Lower leg skin (tissue), 3 donors: ENCODE data around the gene ADGRG4.

ENCODE experiments used
- POLR2A ChIP-seq, 2 donors: fragments of 450-650 bp; IDR thresholded peaks; one replicate each; pipeline ENCODE4 v1.6.1; 2016 to 2017; ENCODE audit warnings: antibody characterized with exemption in 2 of 2, mild to moderate bottlenecking in 1 of 2, moderate library complexity in 1 of 2
- TF ChIP-seq, protein P1 (sequence below), 3 donors: fragments of 450-650 bp; IDR thresholded peaks; one replicate each; pipeline ENCODE4 v1.5.1; 2016; ENCODE audit warnings: antibody characterized with exemption in 3 of 3, mild to moderate bottlenecking in 3 of 3, moderate library complexity in 2 of 3

DNA sequence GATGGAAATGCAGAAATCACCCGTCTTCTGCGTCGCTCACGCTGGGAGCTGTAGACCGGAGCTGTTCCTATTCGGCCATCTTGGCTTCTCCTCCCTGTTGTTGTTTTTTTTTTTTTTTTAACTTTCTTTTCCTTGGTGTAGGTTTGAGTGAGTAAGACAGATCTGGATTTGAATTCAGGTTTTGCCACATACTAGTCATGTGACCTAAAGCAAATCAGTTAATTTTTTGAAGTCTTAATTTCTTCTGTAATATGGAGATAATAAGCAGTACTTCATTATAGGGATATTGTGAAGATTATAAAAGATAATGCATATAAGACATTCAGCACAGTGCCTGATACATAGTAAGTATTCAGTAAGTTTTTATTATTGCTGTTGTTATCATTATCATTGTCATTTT, 145.4 kb downstream of the ADGRG4 start:
- TF ChIP-seq, protein P1, sequence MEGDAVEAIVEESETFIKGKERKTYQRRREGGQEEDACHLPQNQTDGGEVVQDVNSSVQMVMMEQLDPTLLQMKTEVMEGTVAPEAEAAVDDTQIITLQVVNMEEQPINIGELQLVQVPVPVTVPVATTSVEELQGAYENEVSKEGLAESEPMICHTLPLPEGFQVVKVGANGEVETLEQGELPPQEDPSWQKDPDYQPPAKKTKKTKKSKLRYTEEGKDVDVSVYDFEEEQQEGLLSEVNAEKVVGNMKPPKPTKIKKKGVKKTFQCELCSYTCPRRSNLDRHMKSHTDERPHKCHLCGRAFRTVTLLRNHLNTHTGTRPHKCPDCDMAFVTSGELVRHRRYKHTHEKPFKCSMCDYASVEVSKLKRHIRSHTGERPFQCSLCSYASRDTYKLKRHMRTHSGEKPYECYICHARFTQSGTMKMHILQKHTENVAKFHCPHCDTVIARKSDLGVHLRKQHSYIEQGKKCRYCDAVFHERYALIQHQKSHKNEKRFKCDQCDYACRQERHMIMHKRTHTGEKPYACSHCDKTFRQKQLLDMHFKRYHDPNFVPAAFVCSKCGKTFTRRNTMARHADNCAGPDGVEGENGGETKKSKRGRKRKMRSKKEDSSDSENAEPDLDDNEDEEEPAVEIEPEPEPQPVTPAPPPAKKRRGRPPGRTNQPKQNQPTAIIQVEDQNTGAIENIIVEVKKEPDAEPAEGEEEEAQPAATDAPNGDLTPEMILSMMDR (IDR thresholded peaks at IDR 0.05): no peak
- no peak for TF ChIP-seq POLR2A (IDR thresholded peaks at IDR 0.05)
